HCT116 (cell line): ENCODE data around the gene ARID4A. TPM values are rescaled to one million over a fixed set of nuclear protein-coding genes. Genes with fewer than 3 reads are reported as not detected.

Experiments used
- ATAC-seq: fragments of 200-7000 bp; cut with Tn5 transposase; 2 replicates; pipeline ENCODE4 v1.9.1; 2020; ENCODE audit warnings: mild to moderate bottlenecking, moderate library complexity
- BruUV-seq: library from RNA; stranded (reverse); fragments of 400-500 nt; replicated peaks from 2 replicates; lab custom pipeline; 2021; lab: Mats Ljungman, UMichigan
- CTCF ChIA-PET: fragments of 300-600 bp; sonication (Branson Sonifier 250); formaldehyde crosslinking; loops from one replicate; lab custom pipeline; 2021; ENCODE audit warnings: antibody characterized with exemption; lab: Charles Lee
- POLR2A ChIA-PET: fragments of 300-600, 350-600 bp; sonication (Branson Sonifier 250); formaldehyde crosslinking; loops from one replicate; lab custom pipeline; 2021; ENCODE audit warnings: antibody characterized with exemption; lab: Charles Lee
- RAD21 ChIA-PET, 2 experiments: fragments of 300-600 bp; sonication (Branson Sonifier 250); formaldehyde crosslinking; loops; one replicate each; lab custom pipeline; 2023; ENCODE audit warnings: low total read pairs in 2 of 2; ENCODE audit not compliant: uncharacterized antibody in 2 of 2, unreplicated experiment in 2 of 2, low non-redundant PET in 1 of 2; lab: Charles Lee
- DNase-seq: peaks from one replicate; pipeline ENCODE4 v3.0.0-alpha.2; 2010; ENCODE audit warnings: low read depth, low spot score
- H2AFZ ChIP-seq: fragments of 200-600 bp; shearing (Covaris generic), sonication (generic); 2 replicates; pipeline ENCODE4 v1.6.1; 2017; ENCODE audit warnings: low read depth, mixed run types, mixed read lengths, antibody characterized with exemption, low read length; ENCODE audit not compliant: poor library complexity, severe bottlenecking
- H3K27ac ChIP-seq: 2 replicates; pipeline ENCODE4 v1.5.1; 2012; ENCODE audit warnings: low read depth, low read length
- H3K27me3 ChIP-seq: fragments of 200-600 bp; sonication (generic); 2 replicates; pipeline ENCODE4 v1.6.1; 2016; ENCODE audit warnings: mixed run types, low read length, mixed read lengths; ENCODE audit not compliant: insufficient read depth
- H3K36me3 ChIP-seq, 2 experiments: fragments of 200-500 bp in 1 of 2; fragments of 200-600 bp in 1 of 2; sonication (Bioruptor generic) in 1 of 2; sonication (generic) in 1 of 2; 2 replicates each; pipeline versions ENCODE4 v1.5.1 to v1.6.1; 2014 to 2016; ENCODE audit warnings: low read length in 2 of 2, inconsistent platforms in 1 of 2, mixed read lengths in 1 of 2, mixed run types in 1 of 2; ENCODE audit not compliant: insufficient read depth in 2 of 2, control insufficient read depth in 1 of 2
- H3K4me1 ChIP-seq, 2 experiments: fragments of 200-600 bp in 1 of 2; sonication (generic) in 1 of 2; 2 replicates each; pipeline versions ENCODE4 v1.5.1 to v1.6.1; 2012 to 2017; ENCODE audit warnings: low read length in 2 of 2, inconsistent platforms in 1 of 2, mild to moderate bottlenecking in 1 of 2, mixed read lengths in 1 of 2, mixed run types in 1 of 2, moderate library complexity in 1 of 2; ENCODE audit not compliant: insufficient read depth in 2 of 2, control insufficient read depth in 1 of 2
- H3K4me2 ChIP-seq: fragments of 200-600 bp; sonication (generic); 2 replicates; pipeline ENCODE4 v1.6.1; 2017; ENCODE audit warnings: mixed run types, low read length, mixed read lengths
- H3K4me3 ChIP-seq, 2 experiments: fragments of 200-600 bp in 1 of 2; sonication (generic) in 1 of 2; replicated peaks in 1 of 2; 2 replicates each; pipeline ENCODE4 v1.5.1; 2011 to 2016; ENCODE audit warnings: low read length in 2 of 2, control low read depth in 1 of 2, low read depth in 1 of 2, mild to moderate bottlenecking in 1 of 2, mixed read lengths in 1 of 2, mixed run types in 1 of 2
- H3K79me2 ChIP-seq: fragments of 200-600 bp; sonication (generic); 2 replicates; pipeline ENCODE4 v1.6.1; 2017; ENCODE audit warnings: mild to moderate bottlenecking, mixed run types, low read length, moderate library complexity, mixed read lengths; ENCODE audit not compliant: insufficient read depth
- H3K9ac ChIP-seq: fragments of 200-600 bp; sonication (generic); 2 replicates; pipeline ENCODE4 v1.6.1; 2016; ENCODE audit warnings: low read length, mixed read lengths
- H3K9me2 ChIP-seq: fragments of 200-600 bp; sonication (generic), shearing (Covaris generic); 2 replicates; pipeline ENCODE4 v1.6.1; 2017; ENCODE audit warnings: mixed run types, mild to moderate bottlenecking, moderate library complexity; ENCODE audit not compliant: insufficient read depth
- H3K9me3 ChIP-seq, 2 experiments: fragments of 200-500 bp in 1 of 2; fragments of 200-600 bp in 1 of 2; sonication (Bioruptor generic) in 1 of 2; sonication (generic) in 1 of 2; 2 replicates each; pipeline ENCODE4 v1.6.1; 2014 to 2017; ENCODE audit warnings: low read length in 2 of 2, mixed read lengths in 2 of 2, inconsistent platforms in 1 of 2, low read depth in 1 of 2, mild to moderate bottlenecking in 1 of 2, mixed run types in 1 of 2, moderate library complexity in 1 of 2; ENCODE audit not compliant: control insufficient read depth in 1 of 2, insufficient read depth in 1 of 2
- H4K20me1 ChIP-seq: fragments of 200-600 bp; sonication (generic), shearing (Covaris generic); 2 replicates; pipeline ENCODE4 v1.6.1; 2017; ENCODE audit warnings: mixed run types, mild to moderate bottlenecking, moderate library complexity; ENCODE audit not compliant: insufficient read depth
- CBX3 ChIP-seq: IDR thresholded peaks from 2 replicates; pipeline ENCODE4 v1.6.1; 2012; ENCODE audit warnings: low read depth
- CEBPB ChIP-seq: IDR thresholded peaks from 2 replicates; pipeline ENCODE4 v1.6.1; 2012; ENCODE audit warnings: low read depth
- JUND ChIP-seq: IDR thresholded peaks from 2 replicates; pipeline ENCODE4 v1.6.1; 2012
- POLR2A ChIP-seq: IDR thresholded peaks from 2 replicates; pipeline ENCODE4 v1.7.0; 2011; ENCODE audit warnings: borderline replicate concordance; ENCODE audit not compliant: insufficient read depth, insufficient read length; ENCODE audit errors: extremely low read depth
- POLR2AphosphoS5 ChIP-seq: IDR thresholded peaks from 2 replicates; pipeline ENCODE4 v1.6.1; 2011; ENCODE audit warnings: mild to moderate bottlenecking, low read depth, low read length, moderate library complexity
- RAD21 ChIP-seq: IDR thresholded peaks from 2 replicates; pipeline ENCODE4 v1.6.1; 2012; ENCODE audit warnings: low read depth, mild to moderate bottlenecking
- SIN3A ChIP-seq: IDR thresholded peaks from 2 replicates; pipeline ENCODE4 v1.6.1; 2012; ENCODE audit warnings: low read depth
- SP1 ChIP-seq: IDR thresholded peaks from 2 replicates; pipeline ENCODE4 v1.6.1; 2012; ENCODE audit warnings: low read depth
- SRF ChIP-seq: IDR thresholded peaks from 2 replicates; pipeline ENCODE4 v1.6.1; 2012; ENCODE audit warnings: low read depth
- TCF7L2 ChIP-seq: IDR thresholded peaks from 2 replicates; pipeline ENCODE4 v1.7.0; 2011; ENCODE audit warnings: borderline replicate concordance, inconsistent platforms; ENCODE audit not compliant: insufficient read depth, insufficient read length; ENCODE audit errors: extremely low read depth
- YY1 ChIP-seq: IDR thresholded peaks from 2 replicates; pipeline ENCODE4 v1.6.1; 2011; ENCODE audit warnings: low read length, low read depth, moderate library complexity, mild to moderate bottlenecking; ENCODE audit not compliant: insufficient replicate concordance; ENCODE audit errors: extremely low read depth
- ZNF274 ChIP-seq: fragments of 200-500 bp; sonication (Bioruptor generic); IDR thresholded peaks from 2 replicates; pipeline ENCODE4 v1.6.1; 2014; ENCODE audit warnings: mild to moderate bottlenecking, low read depth, low read length, inconsistent platforms
- intact Hi-C: fragments of 100-400 bp; cut with micrococcal nuclease; formaldehyde crosslinking; loops from 2 replicates; pipeline ENCODE4 v1.10.0; 2022
- total RNA-seq: library from RNA; stranded (reverse); gene quantifications from one replicate; pipeline ENCODE4 v1.2.1, GENCODE V29; 2021; ENCODE audit not compliant: unreplicated experiment
- TF ChIP-seq, protein P1 (sequence below): IDR thresholded peaks from 2 replicates; pipeline ENCODE4 v1.6.1; 2012; ENCODE audit warnings: low read depth
- TF ChIP-seq, protein P2 (sequence below): IDR thresholded peaks from 2 replicates; pipeline ENCODE4 v1.6.1; 2012
- TF ChIP-seq, protein P3 (sequence below), 3 experiments: fragments of 200-600 bp in 1 of 3; sonication (generic) in 1 of 3; IDR thresholded peaks in 2 of 3; conservative IDR thresholded peaks in 1 of 3; 2 replicates each; pipeline ENCODE4 v1.5.1; 2012 to 2017; ENCODE audit warnings: low read depth in 2 of 3, low read length in 2 of 3, antibody characterized with exemption in 1 of 3, borderline replicate concordance in 1 of 3, control low read depth in 1 of 3, mild to moderate bottlenecking in 1 of 3, mixed read lengths in 1 of 3, mixed run types in 1 of 3, moderate library complexity in 1 of 3; ENCODE audit not compliant: insufficient read depth in 1 of 3
- TF ChIP-seq, protein P4 (sequence below): IDR thresholded peaks from 2 replicates; pipeline ENCODE4 v1.6.1; 2012

Gene ARID4A
- total RNA-seq, 1 experiment from 2014 or later = 13.9 TPM

DNA sequence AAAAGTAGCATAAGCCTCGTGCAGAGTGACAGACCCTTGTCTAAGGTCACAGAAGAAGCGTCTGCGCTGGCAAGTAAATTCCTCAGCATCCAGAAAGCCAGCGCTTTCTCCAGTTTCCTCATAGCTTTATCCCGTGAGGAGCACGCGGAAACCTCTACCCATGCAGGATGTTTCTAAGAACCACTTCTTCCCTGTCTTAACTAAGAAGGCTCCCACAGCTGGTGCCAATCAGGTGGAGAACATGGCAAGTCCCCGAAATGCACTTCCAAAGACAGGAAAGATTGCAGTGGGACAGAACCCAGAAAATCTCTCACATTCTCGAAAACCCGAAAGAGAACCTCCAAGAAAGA lies 968 bp upstream of the ARID4A start:
- peak overlapping the region; percentile 92 for H3K4me2 ChIP-seq
- peak overlapping the region; percentile 82 for H3K9ac ChIP-seq
- no peak for TF ChIP-seq SIN3A
- TF ChIP-seq, protein P1, sequence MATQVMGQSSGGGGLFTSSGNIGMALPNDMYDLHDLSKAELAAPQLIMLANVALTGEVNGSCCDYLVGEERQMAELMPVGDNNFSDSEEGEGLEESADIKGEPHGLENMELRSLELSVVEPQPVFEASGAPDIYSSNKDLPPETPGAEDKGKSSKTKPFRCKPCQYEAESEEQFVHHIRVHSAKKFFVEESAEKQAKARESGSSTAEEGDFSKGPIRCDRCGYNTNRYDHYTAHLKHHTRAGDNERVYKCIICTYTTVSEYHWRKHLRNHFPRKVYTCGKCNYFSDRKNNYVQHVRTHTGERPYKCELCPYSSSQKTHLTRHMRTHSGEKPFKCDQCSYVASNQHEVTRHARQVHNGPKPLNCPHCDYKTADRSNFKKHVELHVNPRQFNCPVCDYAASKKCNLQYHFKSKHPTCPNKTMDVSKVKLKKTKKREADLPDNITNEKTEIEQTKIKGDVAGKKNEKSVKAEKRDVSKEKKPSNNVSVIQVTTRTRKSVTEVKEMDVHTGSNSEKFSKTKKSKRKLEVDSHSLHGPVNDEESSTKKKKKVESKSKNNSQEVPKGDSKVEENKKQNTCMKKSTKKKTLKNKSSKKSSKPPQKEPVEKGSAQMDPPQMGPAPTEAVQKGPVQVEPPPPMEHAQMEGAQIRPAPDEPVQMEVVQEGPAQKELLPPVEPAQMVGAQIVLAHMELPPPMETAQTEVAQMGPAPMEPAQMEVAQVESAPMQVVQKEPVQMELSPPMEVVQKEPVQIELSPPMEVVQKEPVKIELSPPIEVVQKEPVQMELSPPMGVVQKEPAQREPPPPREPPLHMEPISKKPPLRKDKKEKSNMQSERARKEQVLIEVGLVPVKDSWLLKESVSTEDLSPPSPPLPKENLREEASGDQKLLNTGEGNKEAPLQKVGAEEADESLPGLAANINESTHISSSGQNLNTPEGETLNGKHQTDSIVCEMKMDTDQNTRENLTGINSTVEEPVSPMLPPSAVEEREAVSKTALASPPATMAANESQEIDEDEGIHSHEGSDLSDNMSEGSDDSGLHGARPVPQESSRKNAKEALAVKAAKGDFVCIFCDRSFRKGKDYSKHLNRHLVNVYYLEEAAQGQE = no peak
- no peak for TF ChIP-seq RAD21
- TF ChIP-seq CBX3 = no peak
- no peak for TF ChIP-seq POLR2AphosphoS5
- no peak for TF ChIP-seq POLR2A
- TF ChIP-seq TCF7L2 = no peak
- TF ChIP-seq, protein P2, sequence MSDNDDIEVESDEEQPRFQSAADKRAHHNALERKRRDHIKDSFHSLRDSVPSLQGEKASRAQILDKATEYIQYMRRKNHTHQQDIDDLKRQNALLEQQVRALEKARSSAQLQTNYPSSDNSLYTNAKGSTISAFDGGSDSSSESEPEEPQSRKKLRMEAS = no peak
- no peak for TF ChIP-seq SRF
- no peak for TF ChIP-seq SP1
- no peak for TF ChIP-seq JUND
- TF ChIP-seq, protein P3, sequence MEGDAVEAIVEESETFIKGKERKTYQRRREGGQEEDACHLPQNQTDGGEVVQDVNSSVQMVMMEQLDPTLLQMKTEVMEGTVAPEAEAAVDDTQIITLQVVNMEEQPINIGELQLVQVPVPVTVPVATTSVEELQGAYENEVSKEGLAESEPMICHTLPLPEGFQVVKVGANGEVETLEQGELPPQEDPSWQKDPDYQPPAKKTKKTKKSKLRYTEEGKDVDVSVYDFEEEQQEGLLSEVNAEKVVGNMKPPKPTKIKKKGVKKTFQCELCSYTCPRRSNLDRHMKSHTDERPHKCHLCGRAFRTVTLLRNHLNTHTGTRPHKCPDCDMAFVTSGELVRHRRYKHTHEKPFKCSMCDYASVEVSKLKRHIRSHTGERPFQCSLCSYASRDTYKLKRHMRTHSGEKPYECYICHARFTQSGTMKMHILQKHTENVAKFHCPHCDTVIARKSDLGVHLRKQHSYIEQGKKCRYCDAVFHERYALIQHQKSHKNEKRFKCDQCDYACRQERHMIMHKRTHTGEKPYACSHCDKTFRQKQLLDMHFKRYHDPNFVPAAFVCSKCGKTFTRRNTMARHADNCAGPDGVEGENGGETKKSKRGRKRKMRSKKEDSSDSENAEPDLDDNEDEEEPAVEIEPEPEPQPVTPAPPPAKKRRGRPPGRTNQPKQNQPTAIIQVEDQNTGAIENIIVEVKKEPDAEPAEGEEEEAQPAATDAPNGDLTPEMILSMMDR (IDR thresholded peaks at IDR 0.05 in 2 of 3, conservative IDR thresholded peaks at IDR 0.05 in 1 of 3; ENCODE audit: borderline replicate concordance in 1 of 3, insufficient read depth in 1 of 3, low read depth in 2 of 3, low read length in 2 of 3) = no peak
- TF ChIP-seq, protein P4, sequence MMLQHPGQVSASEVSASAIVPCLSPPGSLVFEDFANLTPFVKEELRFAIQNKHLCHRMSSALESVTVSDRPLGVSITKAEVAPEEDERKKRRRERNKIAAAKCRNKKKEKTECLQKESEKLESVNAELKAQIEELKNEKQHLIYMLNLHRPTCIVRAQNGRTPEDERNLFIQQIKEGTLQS = no peak
- TF ChIP-seq ZNF274 = no peak
- no peak for TF ChIP-seq CEBPB
- TF ChIP-seq YY1 = no peak
- no peaks in the 10 kb centered on the region for H3K9me2 ChIP-seq
- peak overlapping the region; percentile 83 to 84 for H3K4me3 ChIP-seq
- H3K27me3 ChIP-seq = no peaks in the 10 kb centered on the region
- H2AFZ ChIP-seq = no peak overlapping the region
- peaks cover 15 to 21% of the 10 kb centered on the region in 2 experiments; a peak in 3 of 4 replicates for H3K36me3 ChIP-seq
- H3K27ac ChIP-seq = peak overlapping the region; percentile 83
- TSS peak; percentile 65 for BruUV-seq
- H4K20me1 ChIP-seq = 0 out of 2 replicates have a peak, but pooled peaks cover 11% of the 10 kb centered on the region
- ATAC-seq = no peak
- POLR2A ChIA-PET = interaction anchor here (0.9 to 1.5 kb wide), 6 partner anchors 10 to 129 kb away, joined by 3 to 9 read pairs (median 3); partner anchors contain the start of gene PSMA3
- intact Hi-C loops = no loop called here
- peaks cover 59% of the 10 kb centered on the region for H3K79me2 ChIP-seq
- CTCF ChIA-PET = no interaction called here
- no peaks in the 10 kb centered on the region for H3K9me3 ChIP-seq
- no peak for DNase-seq
- peaks cover 12 to 13% of the 10 kb centered on the region in 2 experiments for H3K4me1 ChIP-seq
- RAD21 ChIA-PET = no interaction called here
